Nephron (organoid): ENCODE results near the gene BTG2.
A peak's percentile ranks its signal among the peaks of the same experiment; 100 is the strongest.

Source experiments
- H3K27ac Mint-ChIP-seq, 3 experiments: 2 replicates each; pipeline ENCODE4 v1.8.0; 2020; ENCODE audit warnings: mixed read lengths in 3 of 3, mild to moderate bottlenecking in 2 of 3, moderate library complexity in 1 of 3
- H3K27me3 Mint-ChIP-seq: 2 replicates; pipeline ENCODE4 v1.8.0; 2021; ENCODE audit warnings: low read depth, mild to moderate bottlenecking, moderate library complexity, mixed read lengths
- H3K36me3 Mint-ChIP-seq: 2 replicates; pipeline ENCODE4 v1.8.0; 2020; ENCODE audit warnings: low read depth, mixed read lengths
- H3K4me1 Mint-ChIP-seq: 2 replicates; pipeline ENCODE4 v1.8.0; 2020; ENCODE audit warnings: mixed read lengths
- H3K4me3 Mint-ChIP-seq, 3 experiments: 2 replicates each; pipeline ENCODE4 v1.8.0; 2020; ENCODE audit warnings: mild to moderate bottlenecking in 3 of 3, mixed read lengths in 3 of 3, moderate library complexity in 2 of 3
- H3K9me3 Mint-ChIP-seq: 2 replicates; pipeline ENCODE4 v1.8.0; 2020; ENCODE audit warnings: mixed read lengths
- CTCF ChIP-seq, 3 experiments: fragments of 200-600 bp; sonication (generic); IDR thresholded peaks; one replicate each; pipeline ENCODE4 v1.5.0; 2021; ENCODE audit warnings: antibody characterized with exemption in 3 of 3; ENCODE audit not compliant: unreplicated experiment in 3 of 3

The BTG2 gene

GRCh38 chr1:203322500-203323179 lies 17.3 kb downstream of the BTG2 start:
- no peak overlapping the region for H3K4me3 Mint-ChIP-seq
- H3K27ac Mint-ChIP-seq, result peak overlapping the region; percentile 97 to 98 (median 97)
- no peaks in the 10 kb centered on the region for H3K36me3 Mint-ChIP-seq
- no peak for TF ChIP-seq CTCF (IDR thresholded peaks at IDR 0.05; ENCODE audit: unreplicated experiment in 3 of 3)
- H3K4me1 Mint-ChIP-seq, result peaks cover 87% of the 10 kb centered on the region
- H3K27me3 Mint-ChIP-seq, result peaks cover 4% of the 10 kb centered on the region
- H3K9me3 Mint-ChIP-seq, result no peaks in the 10 kb centered on the region

- no peak for TF ChIP-seq CTCF (IDR thresholded peaks at IDR 0.05; ENCODE audit: unreplicated experiment in 3 of 3)
- Mint-ChIP-seq H3K27me3 (peaks cover 4% of the 10 kb centered on the region), H3K4me3 (peak overlapping the region in 1 of 3 experiments; percentile 54), H3K27ac (peak overlapping the region; percentile 97 to 98 (median 97)), H3K9me3 (no peaks in the 10 kb centered on the region), H3K4me1 (peaks cover 92% of the 10 kb centered on the region), H3K36me3 (no peaks in the 10 kb centered on the region)
Observed at GRCh38 chr1:203323587-203323986, 18.3 kb downstream of the BTG2 start.

DNA sequence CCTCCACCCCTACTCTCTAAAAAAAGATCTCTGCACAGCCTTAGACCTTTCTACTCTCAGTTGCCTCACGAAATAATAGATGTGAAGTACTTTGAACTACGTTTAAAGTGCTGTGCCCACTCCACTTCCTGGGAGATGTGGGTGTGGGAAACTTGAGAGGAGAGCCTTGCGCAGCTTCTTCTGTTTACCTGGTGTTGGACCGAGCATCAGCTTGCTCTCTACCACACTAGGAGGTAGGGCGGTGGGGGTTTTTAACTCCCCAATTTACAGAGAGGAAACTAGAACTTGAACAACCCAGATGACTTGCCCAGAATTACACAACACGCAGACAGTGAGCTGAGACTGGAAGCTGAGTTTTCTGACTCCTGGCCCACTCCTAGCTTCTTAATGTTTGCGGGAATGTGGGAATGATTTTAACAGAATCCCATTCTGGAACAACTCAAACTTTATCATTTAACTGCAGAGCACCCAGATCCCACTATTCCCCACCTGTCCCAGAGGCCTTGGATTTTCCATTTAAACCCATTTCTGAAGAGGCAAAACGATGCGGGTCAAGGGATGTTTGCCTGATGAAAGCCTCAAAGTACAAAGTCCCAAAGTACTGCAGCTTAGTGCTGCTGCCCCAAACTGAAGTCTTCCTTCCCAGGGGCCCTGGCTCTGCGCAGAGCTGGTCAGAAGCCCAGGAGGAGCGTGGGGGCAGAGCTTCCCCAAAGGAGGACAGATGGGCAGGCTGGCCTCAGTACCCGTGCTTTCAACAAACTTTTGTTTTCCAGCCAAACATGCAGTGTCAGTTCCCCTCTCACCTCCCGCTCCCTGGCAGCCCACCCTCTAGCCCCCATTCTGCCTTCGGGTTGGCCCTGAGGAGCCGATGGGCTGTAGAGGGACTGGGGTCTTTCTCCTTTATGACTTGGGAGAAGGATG lies 19.0 kb downstream of the BTG2 start:
- TF ChIP-seq CTCF (IDR thresholded peaks at IDR 0.05; ENCODE audit: unreplicated experiment in 3 of 3), result no peak
- no peaks in the 10 kb centered on the region for H3K9me3 Mint-ChIP-seq
- no peaks in the 10 kb centered on the region for H3K36me3 Mint-ChIP-seq
- H3K4me3 Mint-ChIP-seq, result peak overlapping the region in 1 of 3 experiments; percentile 31
- peak overlapping the region; percentile 97 to 98 (median 97) for H3K27ac Mint-ChIP-seq
- peaks cover 91% of the 10 kb centered on the region for H3K4me1 Mint-ChIP-seq
- peaks cover 3% of the 10 kb centered on the region for H3K27me3 Mint-ChIP-seq

- Mint-ChIP-seq H3K4me3 (peak overlapping the region in 2 of 3 experiments; percentile 49 to 52), H3K9me3 (no peaks in the 10 kb centered on the region), H3K27ac (peak overlapping the region; percentile 97 to 98 (median 97)), H3K27me3 (no peaks in the 10 kb centered on the region), H3K36me3 (no peaks in the 10 kb centered on the region), H3K4me1 (peaks cover 90% of the 10 kb centered on the region)
- no peak for TF ChIP-seq CTCF (IDR thresholded peaks at IDR 0.05; ENCODE audit: unreplicated experiment in 3 of 3)
Observed at GRCh38 chr1:203325026-203325417, 19.7 kb downstream of the BTG2 start.

- no peaks in the 10 kb centered on the region for H3K36me3 Mint-ChIP-seq
- H3K4me3 Mint-ChIP-seq, result peak overlapping the region; percentile 49 to 78 (median 78)
- H3K4me1 Mint-ChIP-seq, result peaks cover 87% of the 10 kb centered on the region
- peak overlapping the region; percentile 97 to 98 (median 97) for H3K27ac Mint-ChIP-seq
- no peaks in the 10 kb centered on the region for H3K9me3 Mint-ChIP-seq
- no peaks in the 10 kb centered on the region for H3K27me3 Mint-ChIP-seq
- TF ChIP-seq CTCF (IDR thresholded peaks at IDR 0.05; ENCODE audit: unreplicated experiment in 3 of 3), result no peak
Observed at GRCh38 chr1:203325418-203326091, 20.2 kb downstream of the BTG2 start.
